ENCODE data around the gene CDK5RAP3.

GRCh38 chr17:47993964-47994363 is 23.1 kb downstream of the CDK5RAP3 start:
- TF ChIP-seq POLR2A (IDR thresholded peaks at IDR 0.05; ENCODE audit: low read depth, low read length) (no peak), TAF1 (IDR thresholded peaks at IDR 0.05; ENCODE audit: borderline replicate concordance, low read depth, low read length) (no peak)
